ENCODE data around the gene SLC2A6.

Gene SLC2A6

GRCh38 chr9:133476036-133476931 is 2.6 kb downstream of the SLC2A6 start:
- peak; percentile 24 for DNase-seq

- no peak for DNase-seq
These were observed 3.4 kb downstream of the SLC2A6 start for GRCh38 chr9:133475292-133476012.

DNA sequence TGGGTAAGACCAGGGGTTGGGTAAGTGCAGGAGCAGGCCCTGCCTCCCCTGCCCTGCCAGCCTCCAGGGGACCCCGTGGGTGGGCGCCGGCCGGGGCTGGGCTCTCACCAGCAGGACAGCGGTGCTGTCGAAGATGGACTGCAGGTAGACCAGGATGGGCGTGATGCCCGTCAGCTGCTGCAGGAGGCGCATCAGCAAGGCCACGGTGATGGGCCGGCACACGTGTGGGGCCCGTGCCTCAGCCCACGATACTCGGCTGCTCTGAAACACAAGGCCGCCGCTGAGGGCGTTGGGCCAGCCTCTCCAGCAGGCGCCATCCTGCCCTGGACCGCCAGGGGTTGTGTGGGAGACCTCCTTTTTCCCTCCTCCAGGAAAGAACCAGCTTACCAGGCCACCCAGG is 4.0 kb downstream of the SLC2A6 start:
- no peak for DNase-seq

DNA sequence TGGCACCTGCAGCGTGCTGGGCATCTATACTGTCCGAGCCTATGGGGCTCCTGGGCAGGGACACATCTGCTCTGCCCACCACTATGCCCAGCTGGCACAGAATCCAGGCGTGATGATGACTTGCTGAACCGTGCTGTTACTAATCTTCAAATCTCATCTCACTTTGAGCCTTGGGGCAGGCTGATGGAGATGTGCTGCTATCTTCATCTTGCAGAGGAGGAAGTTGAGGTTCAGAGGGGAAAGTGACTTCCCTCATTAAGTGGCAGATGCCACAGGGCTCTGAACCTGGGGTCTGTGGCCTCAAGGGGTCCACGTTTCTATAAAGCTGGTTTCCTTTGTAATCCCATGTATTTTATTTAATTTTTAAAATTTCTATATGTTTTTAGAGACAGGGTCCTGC is 4.7 kb downstream of the SLC2A6 start:
- peak; percentile 84 for DNase-seq

DNA sequence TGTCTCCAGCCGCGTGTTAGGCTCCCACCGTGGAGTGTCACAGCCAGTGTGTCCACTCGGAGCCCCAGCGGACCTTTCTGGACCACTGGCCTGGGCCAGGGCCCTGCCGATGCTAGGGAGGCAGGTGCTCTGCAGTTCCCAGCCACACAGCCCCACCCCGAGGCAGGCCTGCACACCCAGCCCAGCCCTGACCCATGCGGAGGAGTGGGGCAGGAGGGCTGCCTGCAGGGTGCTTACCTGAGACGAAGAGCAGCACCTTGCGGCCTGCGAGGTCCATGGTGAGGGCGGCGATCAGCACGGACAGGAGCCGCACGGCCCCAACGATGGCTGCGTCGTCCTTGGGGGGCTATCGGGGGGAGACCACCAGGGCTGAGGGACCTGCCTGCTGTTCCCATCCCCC is 5.2 kb downstream of the SLC2A6 start:
- no peak for DNase-seq

- DNase-seq: no peak
These were observed 6.0 kb downstream of the SLC2A6 start for GRCh38 chr9:133472753-133473378.

- no peak for DNase-seq
These were observed 6.6 kb downstream of the SLC2A6 start for GRCh38 chr9:133472277-133472645.

GRCh38 chr9:133471551-133472276 is 7.2 kb downstream of the SLC2A6 start:
- no peak for DNase-seq

- DNase-seq: no peak
These were observed 7.9 kb downstream of the SLC2A6 start for GRCh38 chr9:133470988-133471387.

- DNase-seq: no peak
These were observed 8.4 kb downstream of the SLC2A6 start for GRCh38 chr9:133470427-133470924.

DNA sequence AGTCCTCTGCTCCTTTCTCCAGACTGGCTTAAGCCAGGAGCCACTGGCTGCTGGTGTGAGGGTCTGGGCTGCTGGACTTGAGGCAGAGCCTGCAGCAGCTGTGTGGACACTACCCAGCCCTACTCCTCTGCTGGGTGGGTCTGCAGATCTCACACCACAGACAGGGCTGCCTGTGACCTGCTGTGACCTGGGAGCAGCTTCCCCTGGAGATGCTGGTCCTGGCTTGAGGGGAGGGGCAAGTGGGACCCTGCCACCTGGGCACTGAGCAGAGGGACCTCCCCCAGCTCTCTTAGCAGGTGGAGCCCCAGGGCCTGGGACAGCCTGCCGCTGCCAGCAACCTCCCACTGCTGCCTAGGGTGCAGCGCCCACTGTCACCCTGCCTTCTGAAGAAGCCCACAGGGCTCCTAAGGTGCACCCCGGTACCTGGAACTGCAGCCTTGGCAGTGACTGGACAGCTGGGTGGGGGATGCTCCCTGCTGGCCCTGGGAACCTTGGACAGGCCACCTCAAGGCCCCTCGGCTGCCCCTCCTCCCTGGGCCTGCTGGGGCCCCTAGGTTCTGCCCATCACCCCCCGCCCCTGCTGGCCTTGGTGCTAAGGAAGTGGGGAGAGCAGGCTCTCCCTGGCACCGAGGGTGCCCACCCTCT is 10.0 kb downstream of the SLC2A6 start:
- no peak for DNase-seq

GRCh38 chr9:133468374-133468773 is 10.5 kb downstream of the SLC2A6 start:
- DNase-seq: no peak

GRCh38 chr9:133467101-133467500 is 11.8 kb downstream of the SLC2A6 start:
- no peak for DNase-seq

DNA sequence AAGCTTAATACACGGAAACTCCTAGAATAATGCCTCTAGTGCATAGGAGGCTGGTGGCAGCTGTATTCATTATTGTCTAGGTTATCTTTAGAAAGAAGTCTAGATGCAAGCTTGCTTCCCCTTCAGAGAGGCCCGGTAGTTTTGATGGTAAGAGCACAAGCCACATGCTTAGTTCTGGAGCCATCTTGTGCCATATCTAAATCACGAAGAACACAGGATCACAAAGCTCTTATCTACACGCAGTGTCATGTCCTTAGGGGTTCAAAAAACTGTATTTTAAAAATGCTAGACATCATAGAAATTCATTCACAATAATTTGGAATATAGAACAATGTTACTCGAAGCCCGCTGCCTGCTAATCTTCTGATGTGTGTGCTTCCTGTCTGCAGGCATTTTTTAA is 12.9 kb downstream of the SLC2A6 start:
- DNase-seq: no peak

GRCh38 chr9:133464638-133465037 is 14.3 kb downstream of the SLC2A6 start:
- no peak for DNase-seq

- no peak for DNase-seq
These were observed 14.9 kb downstream of the SLC2A6 start for GRCh38 chr9:133463864-133464615.

GRCh38 chr9:133463234-133463863 is 15.6 kb downstream of the SLC2A6 start:
- DNase-seq: no peak

DNA sequence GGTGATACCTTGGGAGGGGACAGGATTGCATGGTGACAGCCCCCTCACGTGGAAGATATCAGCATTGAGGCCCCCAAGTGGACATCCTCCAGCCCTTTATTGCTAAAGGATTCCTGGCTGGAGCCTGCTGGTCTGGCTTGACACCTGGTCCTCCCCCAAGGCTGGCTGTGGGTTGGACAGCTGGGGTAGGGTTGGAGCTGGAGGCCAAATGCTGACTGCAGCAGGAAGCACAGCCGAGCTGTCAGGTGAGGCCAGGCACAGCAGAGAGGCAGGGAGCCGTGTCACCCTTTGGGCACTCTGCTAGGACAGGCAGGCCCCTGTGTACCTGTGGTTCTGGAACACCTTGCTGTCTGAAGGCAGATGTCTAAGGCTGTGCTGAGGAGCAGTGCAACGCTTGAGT is 16.9 kb downstream of the SLC2A6 start:
- DNase-seq: no peak

DNA sequence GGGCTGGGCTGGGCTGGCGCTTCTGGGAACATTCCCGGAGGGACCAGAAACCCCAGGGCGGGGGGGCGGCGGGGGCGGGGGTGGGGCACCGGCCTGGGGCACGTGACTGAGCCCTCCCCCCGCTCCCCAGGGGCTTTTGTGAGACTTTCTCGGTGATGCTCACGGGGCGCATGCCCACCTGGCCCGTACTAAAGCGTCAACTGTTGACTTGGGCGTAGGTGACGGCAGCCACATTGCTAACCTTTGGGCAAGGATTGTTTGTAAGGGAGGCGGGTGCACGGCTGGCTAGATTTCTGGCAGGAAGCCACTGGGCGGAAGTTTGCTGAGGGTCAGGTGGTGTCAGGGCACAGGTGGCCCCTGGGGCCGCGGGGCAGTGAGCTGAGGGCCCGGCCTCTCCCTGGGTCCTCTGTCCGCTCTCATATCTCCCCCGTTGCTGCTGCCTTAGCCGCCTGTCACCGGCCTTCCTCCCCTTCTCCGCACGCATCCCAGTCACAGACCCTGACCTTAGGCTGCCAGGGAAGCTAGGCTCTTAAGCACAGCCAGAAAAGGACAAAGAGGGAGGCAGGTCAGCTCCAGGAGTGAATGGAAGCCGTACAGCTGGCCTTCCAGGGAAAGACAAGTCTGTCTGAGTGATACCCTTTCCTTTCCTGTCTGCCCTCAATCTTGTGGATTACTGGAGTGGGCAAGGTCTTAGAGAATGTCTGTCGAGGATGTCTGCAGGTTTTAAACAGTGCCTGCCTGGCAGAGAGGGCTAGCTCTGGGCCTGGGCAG is 18.3 kb downstream of the SLC2A6 start:
- no peak for DNase-seq
